NAMALWA (cell line): ENCODE results near the gene ANK3.

Experiments
- DNase-seq: peaks from one replicate; pipeline ENCODE4 v3.0.0-alpha.2; 2015; ENCODE audit warnings: low spot score

Gene ANK3

GRCh38 chr10:60139290-60139689 is 250.4 kb downstream of the ANK3 start:
- no peak for DNase-seq

- no peak for DNase-seq
Observed at GRCh38 chr10:60138842-60139241, 250.8 kb downstream of the ANK3 start.

- DNase-seq: no peak
Observed at GRCh38 chr10:60138026-60138425, 251.6 kb downstream of the ANK3 start.

GRCh38 chr10:60137292-60137992 is 252.2 kb downstream of the ANK3 start:
- no peak for DNase-seq

- DNase-seq: no peak
Observed at GRCh38 chr10:60135020-60135419, 254.7 kb downstream of the ANK3 start.

- no peak for DNase-seq
Observed at GRCh38 chr10:60134548-60134947, 255.1 kb downstream of the ANK3 start.

GRCh38 chr10:60130130-60130579 is 259.5 kb downstream of the ANK3 start:
- DNase-seq: no peak

- DNase-seq: no peak
Observed at GRCh38 chr10:60125895-60126294, 263.8 kb downstream of the ANK3 start.

GRCh38 chr10:60124536-60124935 is 265.1 kb downstream of the ANK3 start:
- no peak for DNase-seq

- DNase-seq: no peak
Observed at GRCh38 chr10:60123668-60124067, 266.0 kb downstream of the ANK3 start.

- no peak for DNase-seq
Observed at GRCh38 chr10:60123172-60123571, 266.5 kb downstream of the ANK3 start.

GRCh38 chr10:60122190-60122589 is 267.5 kb downstream of the ANK3 start:
- no peak for DNase-seq

GRCh38 chr10:60114765-60115586 is 274.7 kb downstream of the ANK3 start:
- DNase-seq: peak; percentile 82

- no peak for DNase-seq
Observed at GRCh38 chr10:60110739-60111138, 278.9 kb downstream of the ANK3 start.

GRCh38 chr10:60107308-60107976 is 282.2 kb downstream of the ANK3 start:
- DNase-seq: no peak

GRCh38 chr10:60105295-60105695 is 284.4 kb downstream of the ANK3 start:
- no peak for DNase-seq

GRCh38 chr10:60101821-60102220 is 287.9 kb downstream of the ANK3 start:
- no peak for DNase-seq

GRCh38 chr10:60099998-60100747 is 289.5 kb downstream of the ANK3 start:
- peak; percentile 71 for DNase-seq

GRCh38 chr10:60098677-60099601 is 290.7 kb downstream of the ANK3 start:
- DNase-seq: peak; percentile 64

GRCh38 chr10:60096761-60097513 is 292.7 kb downstream of the ANK3 start:
- no peak for DNase-seq
